ENCODE data around the gene NEK6.

Gene NEK6

DNA sequence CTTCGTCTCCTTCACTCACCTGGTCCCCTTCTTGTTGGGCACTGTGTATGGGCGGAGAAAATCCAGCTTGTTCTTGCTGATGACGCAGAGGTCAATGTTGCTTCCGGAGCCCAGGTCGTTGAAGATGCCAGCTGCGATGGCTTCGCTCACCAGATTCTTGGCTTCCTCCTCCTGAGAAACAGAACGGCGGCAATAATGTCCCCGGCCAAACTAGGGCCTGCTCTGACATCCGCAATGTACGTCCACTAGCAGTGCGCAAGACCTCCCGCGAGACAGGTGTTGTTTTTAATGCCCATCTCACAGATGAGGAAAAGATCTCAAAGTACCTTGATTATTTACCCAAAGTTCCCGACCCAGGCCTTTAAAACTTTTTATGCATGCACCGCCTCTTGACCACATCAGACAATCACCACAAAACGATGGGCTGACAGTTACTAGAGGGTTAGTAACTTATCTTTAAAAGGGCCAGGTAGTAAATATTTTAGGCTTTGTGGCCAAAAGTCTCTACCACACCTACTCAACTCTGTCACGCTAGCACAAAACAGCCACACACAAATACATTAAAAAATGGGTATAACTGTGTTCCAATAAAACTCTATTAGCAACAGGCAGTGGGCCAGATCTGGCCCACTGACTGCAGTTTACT is 99.1 kb downstream of the NEK6 start:
- Histone ChIP-seq H4K8ac (ENCODE audit: low read depth, low read length) (no peak overlapping the region), H2AK5ac (ENCODE audit: low read depth, low read length) (no peak overlapping the region), H3K14ac (ENCODE audit: low read length) (no peak overlapping the region), H3K4me1 (ENCODE audit: control insufficient read depth in 2 of 2, insufficient read depth in 1 of 2, low read depth in 1 of 2, low read length in 2 of 2) (peaks cover 0 to 12% of the 10 kb centered on the region in 2 donors), H3K9ac (ENCODE audit: low read depth, low read length, poor library complexity) (no peak overlapping the region), H3K36me3 (replicated peaks in 1 of 2; ENCODE audit: control insufficient read depth in 2 of 2, insufficient read depth in 2 of 2, low read length in 2 of 2) (peaks cover 26 to 77% of the 10 kb centered on the region in 2 donors), H3K9me3 (replicated peaks in 1 of 2; ENCODE audit: control insufficient read depth in 2 of 2, insufficient read depth in 1 of 2, low read depth in 1 of 2, low read length in 2 of 2) (no peaks in the 10 kb centered on the region), H3K79me1 (ENCODE audit: low read depth, low read length) (peaks cover 9% of the 10 kb centered on the region), H2BK12ac (ENCODE audit: low read length) (no peak overlapping the region), H2AFZ (ENCODE audit: low read length) (no peak overlapping the region), H3K23ac (ENCODE audit: low read depth, low read length, poor library complexity) (no peak overlapping the region), H3K27ac (replicated peaks; ENCODE audit: low read length) (no peak overlapping the region), H3K4me3 (ENCODE audit: low read length in 2 of 2) (no peak overlapping the region), H2BK15ac (ENCODE audit: low read length) (no peak overlapping the region), H3K18ac (ENCODE audit: low read length) (no peak overlapping the region), H4K91ac (ENCODE audit: low read depth, low read length, poor library complexity) (no peak overlapping the region), H3K4ac (ENCODE audit: low read length) (no peak overlapping the region), H2BK5ac (ENCODE audit: low read length) (no peak overlapping the region), H3K4me2 (ENCODE audit: insufficient read depth, low read length, poor library complexity, severe bottlenecking) (no peak overlapping the region), H3K27me3 (ENCODE audit: control insufficient read depth in 3 of 3, insufficient read depth in 3 of 3, low read depth in 1 of 3, low read length in 3 of 3) (no peaks in the 10 kb centered on the region), H2BK120ac (ENCODE audit: low read depth, low read length) (no peak overlapping the region)
- DNase-seq (ENCODE audit: low spot score) = no peak
- no CpG with 5 or more reads among the region's 19 CpGs for WGBS, 2 donors (ENCODE audit: extremely low coverage in 2 of 2, insufficient read length in 2 of 2, insufficient replicate concordance in 1 of 2)

DNA sequence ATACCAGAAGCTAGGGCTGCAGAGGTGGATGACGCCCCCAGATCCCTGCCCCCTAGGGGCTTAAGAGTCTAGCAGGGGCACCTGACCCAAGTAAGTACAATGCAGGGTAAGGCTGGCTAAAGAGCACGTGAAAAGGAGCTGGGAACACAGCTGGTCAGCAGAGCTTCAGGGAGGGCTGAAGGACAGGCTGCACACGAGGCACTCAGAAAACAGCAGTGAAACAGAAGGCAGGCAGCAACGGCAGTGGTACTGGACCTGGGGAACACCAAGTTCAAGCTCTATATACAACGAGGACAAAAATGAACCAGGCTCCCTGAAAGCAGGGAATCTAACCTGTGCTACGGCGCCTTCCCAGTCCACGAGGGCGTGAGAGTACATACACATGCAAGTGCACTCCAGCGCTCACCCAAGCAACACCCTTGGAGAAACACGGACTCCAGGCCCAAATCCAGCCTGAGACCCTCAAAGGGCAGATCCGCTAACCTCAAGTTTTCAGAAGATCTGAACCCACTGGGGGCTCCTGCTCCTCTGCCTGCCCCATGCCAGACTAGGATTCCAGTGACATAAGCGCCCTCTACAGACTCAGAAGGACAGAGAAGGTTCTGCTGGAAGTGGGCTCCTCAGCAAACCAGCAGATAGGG is 100.1 kb downstream of the NEK6 start:
- H3K23ac ChIP-seq (ENCODE audit: low read depth, low read length, poor library complexity) = no peak overlapping the region
- no peak overlapping the region for H3K4me3 ChIP-seq (ENCODE audit: low read length in 2 of 2)
- no peak for DNase-seq (ENCODE audit: low spot score)
- H3K27me3 ChIP-seq (ENCODE audit: control insufficient read depth in 3 of 3, insufficient read depth in 3 of 3, low read depth in 1 of 3, low read length in 3 of 3) = no peaks in the 10 kb centered on the region
- no peak overlapping the region for H2AK5ac ChIP-seq (ENCODE audit: low read depth, low read length)
- WGBS, 2 donors (ENCODE audit: extremely low coverage in 2 of 2, insufficient read length in 2 of 2, insufficient replicate concordance in 1 of 2) = no CpG with 5 or more reads among the region's 13 CpGs
- no peak overlapping the region for H3K14ac ChIP-seq (ENCODE audit: low read length)
- H3K9ac ChIP-seq (ENCODE audit: low read depth, low read length, poor library complexity) = no peak overlapping the region
- no peak overlapping the region for H2BK120ac ChIP-seq (ENCODE audit: low read depth, low read length)
- no peak overlapping the region for H2AFZ ChIP-seq (ENCODE audit: low read length)
- no peak overlapping the region for H3K27ac ChIP-seq (replicated peaks; ENCODE audit: low read length)
- H3K9me3 ChIP-seq (replicated peaks in 1 of 2; ENCODE audit: control insufficient read depth in 2 of 2, insufficient read depth in 1 of 2, low read depth in 1 of 2, low read length in 2 of 2) = no peaks in the 10 kb centered on the region
- no peak overlapping the region for H3K4ac ChIP-seq (ENCODE audit: low read length)
- no peak overlapping the region for H4K91ac ChIP-seq (ENCODE audit: low read depth, low read length, poor library complexity)
- no peak overlapping the region for H2BK15ac ChIP-seq (ENCODE audit: low read length)
- H4K8ac ChIP-seq (ENCODE audit: low read depth, low read length) = no peak overlapping the region
- H3K79me1 ChIP-seq (ENCODE audit: low read depth, low read length) = peaks cover 9% of the 10 kb centered on the region
- peaks cover 20 to 73% of the 10 kb centered on the region in 2 donors for H3K36me3 ChIP-seq (replicated peaks in 1 of 2; ENCODE audit: control insufficient read depth in 2 of 2, insufficient read depth in 2 of 2, low read length in 2 of 2)
- no peak overlapping the region for H3K4me2 ChIP-seq (ENCODE audit: insufficient read depth, low read length, poor library complexity, severe bottlenecking)
- H2BK12ac ChIP-seq (ENCODE audit: low read length) = no peak overlapping the region
- H3K4me1 ChIP-seq (ENCODE audit: control insufficient read depth in 2 of 2, insufficient read depth in 1 of 2, low read depth in 1 of 2, low read length in 2 of 2) = peaks cover 0 to 12% of the 10 kb centered on the region in 2 donors
- no peak overlapping the region for H2BK5ac ChIP-seq (ENCODE audit: low read length)
- no peak overlapping the region for H3K18ac ChIP-seq (ENCODE audit: low read length)

DNA sequence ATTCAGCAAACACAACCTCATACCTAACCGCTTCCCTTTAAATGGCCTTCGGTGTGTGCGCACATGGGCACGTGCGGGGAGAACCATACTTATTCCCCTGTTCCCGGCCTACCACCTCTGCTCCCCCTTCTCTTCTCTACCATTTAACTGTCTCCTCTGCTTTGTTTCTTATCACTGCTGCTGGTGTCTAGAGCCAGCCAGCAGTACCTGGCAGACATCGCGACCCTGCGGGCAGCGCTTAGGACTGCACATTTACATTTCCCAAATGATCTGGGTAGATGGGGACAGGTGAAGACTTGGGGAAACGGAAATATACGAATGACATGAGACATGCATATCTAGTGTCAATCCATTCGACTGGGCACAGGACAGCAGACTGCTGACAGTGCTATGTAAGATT is 100.9 kb downstream of the NEK6 start:
- Histone ChIP-seq H3K4me3 (ENCODE audit: low read length in 2 of 2) (no peak overlapping the region), H2BK15ac (ENCODE audit: low read length) (no peak overlapping the region), H3K27me3 (ENCODE audit: control insufficient read depth in 3 of 3, insufficient read depth in 3 of 3, low read depth in 1 of 3, low read length in 3 of 3) (no peaks in the 10 kb centered on the region), H3K4me1 (ENCODE audit: control insufficient read depth in 2 of 2, insufficient read depth in 1 of 2, low read depth in 1 of 2, low read length in 2 of 2) (peaks cover 2 to 15% of the 10 kb centered on the region in 2 donors), H2AK5ac (ENCODE audit: low read depth, low read length) (no peak overlapping the region), H2BK12ac (ENCODE audit: low read length) (no peak overlapping the region), H2BK120ac (ENCODE audit: low read depth, low read length) (no peak overlapping the region), H3K4me2 (ENCODE audit: insufficient read depth, low read length, poor library complexity, severe bottlenecking) (no peak overlapping the region), H2AFZ (ENCODE audit: low read length) (no peak overlapping the region), H3K14ac (ENCODE audit: low read length) (no peak overlapping the region), H3K9ac (ENCODE audit: low read depth, low read length, poor library complexity) (no peak overlapping the region), H3K4ac (ENCODE audit: low read length) (no peak overlapping the region), H4K8ac (ENCODE audit: low read depth, low read length) (no peak overlapping the region), H3K9me3 (replicated peaks in 1 of 2; ENCODE audit: control insufficient read depth in 2 of 2, insufficient read depth in 1 of 2, low read depth in 1 of 2, low read length in 2 of 2) (no peaks in the 10 kb centered on the region), H3K27ac (replicated peaks; ENCODE audit: low read length) (no peak overlapping the region), H2BK5ac (ENCODE audit: low read length) (no peak overlapping the region), H3K36me3 (replicated peaks in 1 of 2; ENCODE audit: control insufficient read depth in 2 of 2, insufficient read depth in 2 of 2, low read length in 2 of 2) (peaks cover 12 to 73% of the 10 kb centered on the region in 2 donors), H3K79me1 (ENCODE audit: low read depth, low read length) (peaks cover 9% of the 10 kb centered on the region), H3K18ac (ENCODE audit: low read length) (no peak overlapping the region), H4K91ac (ENCODE audit: low read depth, low read length, poor library complexity) (no peak overlapping the region), H3K23ac (ENCODE audit: low read depth, low read length, poor library complexity) (no peak overlapping the region)
- DNase-seq (ENCODE audit: low spot score) = no peak
- no CpG with 5 or more reads among the region's 13 CpGs for WGBS, 2 donors (ENCODE audit: extremely low coverage in 2 of 2, insufficient read length in 2 of 2, insufficient replicate concordance in 1 of 2)

DNA sequence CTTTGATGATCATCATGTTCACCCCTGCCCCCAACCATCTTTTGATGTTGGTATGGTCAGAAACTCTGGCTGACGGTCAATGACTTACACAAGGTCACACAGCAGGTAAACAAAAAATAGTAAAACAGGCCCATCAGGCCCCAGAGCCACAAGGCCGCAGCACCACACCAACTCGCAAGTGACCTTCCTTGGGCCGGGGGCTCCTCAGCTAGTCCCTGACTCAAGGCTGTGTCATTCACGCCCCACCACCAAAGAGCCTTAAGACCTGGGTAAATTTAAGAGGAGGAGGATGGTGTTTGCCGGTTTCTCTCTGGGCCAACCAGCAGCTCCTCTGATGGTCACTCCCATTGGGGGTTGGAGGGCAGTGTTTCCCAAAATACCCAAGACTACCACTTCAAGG is 101.7 kb downstream of the NEK6 start:
- WGBS, 2 donors (ENCODE audit: extremely low coverage in 2 of 2, insufficient read length in 2 of 2, insufficient replicate concordance in 1 of 2) = no CpG with 5 or more reads among the region's 6 CpGs
- no peak overlapping the region for H2BK15ac ChIP-seq (ENCODE audit: low read length)
- no peak overlapping the region for H2BK12ac ChIP-seq (ENCODE audit: low read length)
- H3K23ac ChIP-seq (ENCODE audit: low read depth, low read length, poor library complexity) = no peak overlapping the region
- H4K8ac ChIP-seq (ENCODE audit: low read depth, low read length) = no peak overlapping the region
- H3K14ac ChIP-seq (ENCODE audit: low read length) = no peak overlapping the region
- H3K4ac ChIP-seq (ENCODE audit: low read length) = no peak overlapping the region
- peaks cover 9% of the 10 kb centered on the region for H3K79me1 ChIP-seq (ENCODE audit: low read depth, low read length)
- H2BK5ac ChIP-seq (ENCODE audit: low read length) = no peak overlapping the region
- DNase-seq (ENCODE audit: low spot score) = no peak
- H2BK120ac ChIP-seq (ENCODE audit: low read depth, low read length) = no peak overlapping the region
- H3K9ac ChIP-seq (ENCODE audit: low read depth, low read length, poor library complexity) = no peak overlapping the region
- peaks cover 2 to 19% of the 10 kb centered on the region in 2 donors for H3K4me1 ChIP-seq (ENCODE audit: control insufficient read depth in 2 of 2, insufficient read depth in 1 of 2, low read depth in 1 of 2, low read length in 2 of 2)
- no peak overlapping the region for H3K4me2 ChIP-seq (ENCODE audit: insufficient read depth, low read length, poor library complexity, severe bottlenecking)
- peaks cover 8 to 70% of the 10 kb centered on the region in 2 donors for H3K36me3 ChIP-seq (replicated peaks in 1 of 2; ENCODE audit: control insufficient read depth in 2 of 2, insufficient read depth in 2 of 2, low read length in 2 of 2)
- no peak overlapping the region for H3K4me3 ChIP-seq (ENCODE audit: low read length in 2 of 2)
- no peak overlapping the region for H2AFZ ChIP-seq (ENCODE audit: low read length)
- H2AK5ac ChIP-seq (ENCODE audit: low read depth, low read length) = no peak overlapping the region
- H3K27me3 ChIP-seq (ENCODE audit: control insufficient read depth in 3 of 3, insufficient read depth in 3 of 3, low read depth in 1 of 3, low read length in 3 of 3) = no peaks in the 10 kb centered on the region
- no peak overlapping the region for H3K27ac ChIP-seq (replicated peaks; ENCODE audit: low read length)
- H3K18ac ChIP-seq (ENCODE audit: low read length) = no peak overlapping the region
- H3K9me3 ChIP-seq (replicated peaks in 1 of 2; ENCODE audit: control insufficient read depth in 2 of 2, insufficient read depth in 1 of 2, low read depth in 1 of 2, low read length in 2 of 2) = no peaks in the 10 kb centered on the region
- no peak overlapping the region for H4K91ac ChIP-seq (ENCODE audit: low read depth, low read length, poor library complexity)

Measured in neuronal stem cell (in vitro differentiated cells).